K562 (cell line): ENCODE measurements around the gene VPS11. TPM values are rescaled to one million over a fixed set of nuclear protein-coding genes. Genes with fewer than 3 reads are reported as not detected.

Source experiments
- ATF1 ChIP-seq, 2 experiments: fragments of 450-650 bp in 1 of 2; IDR thresholded peaks; 2 replicates each; pipeline ENCODE4 v1.6.1; 2016; ENCODE audit warnings: missing compliant biosample characterization in 1 of 2, missing genetic modification characterization in 1 of 2
- BRD4 ChIP-seq: fragments of 200-600 bp; sonication (generic); IDR thresholded peaks from 2 replicates; pipeline ENCODE4 v1.6.1; 2017; ENCODE audit warnings: inconsistent platforms
- GTF2A2 ChIP-seq: IDR thresholded peaks from 2 replicates; pipeline ENCODE4 v1.6.1; 2016; ENCODE audit warnings: mild to moderate bottlenecking, missing genetic modification characterization, missing compliant biosample characterization
- NFRKB ChIP-seq: fragments of 450-650 bp; IDR thresholded peaks from 2 replicates; pipeline ENCODE4 v1.6.1; 2016; ENCODE audit warnings: low read depth
- RBM14 ChIP-seq: fragments of 200-400 bp; formaldehyde crosslinking; IDR thresholded peaks from 2 replicates; pipeline ENCODE4 v1.6.1; 2018; ENCODE audit warnings: low read depth, mild to moderate bottlenecking, low read length, moderate library complexity, borderline replicate concordance; ENCODE audit not compliant: insufficient read depth
- SP1 ChIP-seq: sonication (generic); formaldehyde crosslinking; IDR thresholded peaks from 2 replicates; pipeline ENCODE4 v1.8.1; 2022; ENCODE audit warnings: mild to moderate bottlenecking, missing genetic modification reagents
- polyA plus RNA-seq, 8 experiments: library from polyadenylated mRNA; depleted of rRNA in 4 of 8; stranded (reverse) in 5 of 8; unstranded in 3 of 8; fragments of >200 nt; fragmentation: Nextera tagmentation in 2 of 8; fragmentation: Illumina TruSeq in 1 of 8; extraction: Ambion mirVana in 2 of 8; extraction: Trizol in 1 of 8; gene quantifications; 2 replicates each; pipeline versions ENCODE4 v1.2.1 to v1.2.3, GENCODE V29; 2011 to 2014; ENCODE audit warnings: inconsistent platforms in 1 of 8, missing spikeins in 1 of 8
- total RNA-seq, 7 experiments: library from RNA; depleted of rRNA in 6 of 7; stranded (reverse); fragments of >200 nt in 6 of 7; fragmentation: Illumina TruSeq in 2 of 7; extraction: Trizol in 2 of 7; gene quantifications; 2 replicates each; pipeline versions ENCODE4 v1.2.1 to v1.2.3, GENCODE V29; 2011 to 2021; ENCODE audit warnings: low replicate concordance in 1 of 7
- TF ChIP-seq, protein P1 (sequence below): fragments of 250-450 bp; sonication (Bioruptor Pico); IDR thresholded peaks from 2 replicates; pipeline ENCODE4 v1.8.0; 2022; ENCODE audit warnings: moderate library complexity, mild to moderate bottlenecking, inconsistent platforms
- TF ChIP-seq, protein P2 (sequence below): fragments of 450-650 bp; formaldehyde crosslinking; IDR thresholded peaks from 2 replicates; pipeline ENCODE4 v1.4.0; 2020; ENCODE audit warnings: mild to moderate bottlenecking, moderate library complexity
- TF ChIP-seq, protein P3 (sequence below), 2 experiments: fragments of 450-650 bp in 1 of 2; sonication (generic) in 1 of 2; formaldehyde crosslinking; conservative IDR thresholded peaks; 2 replicates each; pipeline versions ENCODE4 v1.4.0 to v1.8.1; 2020 to 2022; ENCODE audit warnings: mild to moderate bottlenecking in 1 of 2, missing genetic modification reagents in 1 of 2
- TF ChIP-seq, protein P4 (sequence below), 2 experiments: fragments of 450-650 bp in 1 of 2; sonication (generic) in 1 of 2; formaldehyde crosslinking in 1 of 2; IDR thresholded peaks; 2 replicates each; pipeline versions ENCODE4 v1.7.1 to v1.9.0; 2016 to 2022; ENCODE audit warnings: inconsistent platforms in 1 of 2, mild to moderate bottlenecking in 1 of 2, missing genetic modification reagents in 1 of 2

The VPS11 gene
- total and polyA plus RNA-seq, 9 of the 15 experiments (the other 6 are each of a cell fraction or from before 2014, with no cell fraction given), result 14.1 to 35.5 (median 27.5) TPM

DNA sequence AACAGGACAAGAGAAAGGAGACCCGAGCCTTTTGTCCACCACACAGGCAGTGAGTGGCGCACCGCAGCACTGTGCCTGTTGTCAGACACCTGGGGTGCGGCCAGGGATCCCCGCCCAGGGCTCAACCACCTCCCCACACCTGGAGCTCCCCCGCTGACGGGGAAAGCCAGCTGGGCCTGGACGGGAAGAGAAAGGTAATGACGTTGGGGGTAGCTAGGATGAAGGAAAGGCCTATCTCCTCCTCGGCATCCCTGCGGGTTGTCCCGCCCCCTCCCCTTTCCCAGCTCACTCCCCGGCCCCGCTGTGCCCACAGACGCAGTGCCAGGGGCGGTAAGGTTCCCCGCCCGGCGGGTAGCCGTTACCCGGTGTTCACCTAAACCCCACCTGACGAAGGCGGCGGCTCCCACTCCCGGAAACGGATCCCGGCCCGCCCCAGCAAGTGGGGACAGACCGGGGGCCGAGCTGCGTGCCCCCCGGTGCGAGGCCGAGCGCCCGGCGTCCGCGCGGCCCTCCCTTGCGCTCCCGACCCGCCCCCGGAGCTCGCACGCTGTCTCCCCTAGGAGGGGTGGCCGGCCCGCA is 11.1 kb upstream of the VPS11 start (continued):
- TF ChIP-seq BRD4, result no peak
- TF ChIP-seq NFRKB, result peak; percentile 26; the same call in 1 of the 2 replicates
- TF ChIP-seq, protein P1, sequence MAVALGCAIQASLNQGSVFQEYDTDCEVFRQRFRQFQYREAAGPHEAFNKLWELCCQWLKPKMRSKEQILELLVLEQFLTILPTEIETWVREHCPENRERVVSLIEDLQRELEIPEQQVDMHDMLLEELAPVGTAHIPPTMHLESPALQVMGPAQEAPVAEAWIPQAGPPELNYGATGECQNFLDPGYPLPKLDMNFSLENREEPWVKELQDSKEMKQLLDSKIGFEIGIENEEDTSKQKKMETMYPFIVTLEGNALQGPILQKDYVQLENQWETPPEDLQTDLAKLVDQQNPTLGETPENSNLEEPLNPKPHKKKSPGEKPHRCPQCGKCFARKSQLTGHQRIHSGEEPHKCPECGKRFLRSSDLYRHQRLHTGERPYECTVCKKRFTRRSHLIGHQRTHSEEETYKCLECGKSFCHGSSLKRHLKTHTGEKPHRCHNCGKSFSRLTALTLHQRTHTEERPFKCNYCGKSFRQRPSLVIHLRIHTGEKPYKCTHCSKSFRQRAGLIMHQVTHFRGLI (CRISPR knock-in tag), result no peak
- TF ChIP-seq, protein P2, sequence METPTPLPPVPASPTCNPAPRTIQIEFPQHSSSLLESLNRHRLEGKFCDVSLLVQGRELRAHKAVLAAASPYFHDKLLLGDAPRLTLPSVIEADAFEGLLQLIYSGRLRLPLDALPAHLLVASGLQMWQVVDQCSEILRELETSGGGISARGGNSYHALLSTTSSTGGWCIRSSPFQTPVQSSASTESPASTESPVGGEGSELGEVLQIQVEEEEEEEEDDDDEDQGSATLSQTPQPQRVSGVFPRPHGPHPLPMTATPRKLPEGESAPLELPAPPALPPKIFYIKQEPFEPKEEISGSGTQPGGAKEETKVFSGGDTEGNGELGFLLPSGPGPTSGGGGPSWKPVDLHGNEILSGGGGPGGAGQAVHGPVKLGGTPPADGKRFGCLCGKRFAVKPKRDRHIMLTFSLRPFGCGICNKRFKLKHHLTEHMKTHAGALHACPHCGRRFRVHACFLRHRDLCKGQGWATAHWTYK (CRISPR knock-in tag), result peak; percentile 84
- TF ChIP-seq, protein P3, sequence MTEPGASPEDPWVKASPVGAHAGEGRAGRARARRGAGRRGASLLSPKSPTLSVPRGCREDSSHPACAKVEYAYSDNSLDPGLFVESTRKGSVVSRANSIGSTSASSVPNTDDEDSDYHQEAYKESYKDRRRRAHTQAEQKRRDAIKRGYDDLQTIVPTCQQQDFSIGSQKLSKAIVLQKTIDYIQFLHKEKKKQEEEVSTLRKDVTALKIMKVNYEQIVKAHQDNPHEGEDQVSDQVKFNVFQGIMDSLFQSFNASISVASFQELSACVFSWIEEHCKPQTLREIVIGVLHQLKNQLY (CRISPR knock-in tag; conservative IDR thresholded peaks at IDR 0.05), result 0 out of 4 replicates have a peak, but pooled peaks of 1 of the 2 experiments have one; percentile 27
- peak; percentile 50; the same call in 1 of the 2 replicates for TF ChIP-seq SP1 (CRISPR knock-in tag)
- no peak for TF ChIP-seq ATF1 (CRISPR knock-in tag; IDR thresholded peaks at IDR 0.05)
- TF ChIP-seq ATF1 (tag; IDR thresholded peaks at IDR 0.05), result no peak
- peak; percentile 98; the same call in 1 of the 2 replicates for TF ChIP-seq RBM14
- TF ChIP-seq, protein P4, sequence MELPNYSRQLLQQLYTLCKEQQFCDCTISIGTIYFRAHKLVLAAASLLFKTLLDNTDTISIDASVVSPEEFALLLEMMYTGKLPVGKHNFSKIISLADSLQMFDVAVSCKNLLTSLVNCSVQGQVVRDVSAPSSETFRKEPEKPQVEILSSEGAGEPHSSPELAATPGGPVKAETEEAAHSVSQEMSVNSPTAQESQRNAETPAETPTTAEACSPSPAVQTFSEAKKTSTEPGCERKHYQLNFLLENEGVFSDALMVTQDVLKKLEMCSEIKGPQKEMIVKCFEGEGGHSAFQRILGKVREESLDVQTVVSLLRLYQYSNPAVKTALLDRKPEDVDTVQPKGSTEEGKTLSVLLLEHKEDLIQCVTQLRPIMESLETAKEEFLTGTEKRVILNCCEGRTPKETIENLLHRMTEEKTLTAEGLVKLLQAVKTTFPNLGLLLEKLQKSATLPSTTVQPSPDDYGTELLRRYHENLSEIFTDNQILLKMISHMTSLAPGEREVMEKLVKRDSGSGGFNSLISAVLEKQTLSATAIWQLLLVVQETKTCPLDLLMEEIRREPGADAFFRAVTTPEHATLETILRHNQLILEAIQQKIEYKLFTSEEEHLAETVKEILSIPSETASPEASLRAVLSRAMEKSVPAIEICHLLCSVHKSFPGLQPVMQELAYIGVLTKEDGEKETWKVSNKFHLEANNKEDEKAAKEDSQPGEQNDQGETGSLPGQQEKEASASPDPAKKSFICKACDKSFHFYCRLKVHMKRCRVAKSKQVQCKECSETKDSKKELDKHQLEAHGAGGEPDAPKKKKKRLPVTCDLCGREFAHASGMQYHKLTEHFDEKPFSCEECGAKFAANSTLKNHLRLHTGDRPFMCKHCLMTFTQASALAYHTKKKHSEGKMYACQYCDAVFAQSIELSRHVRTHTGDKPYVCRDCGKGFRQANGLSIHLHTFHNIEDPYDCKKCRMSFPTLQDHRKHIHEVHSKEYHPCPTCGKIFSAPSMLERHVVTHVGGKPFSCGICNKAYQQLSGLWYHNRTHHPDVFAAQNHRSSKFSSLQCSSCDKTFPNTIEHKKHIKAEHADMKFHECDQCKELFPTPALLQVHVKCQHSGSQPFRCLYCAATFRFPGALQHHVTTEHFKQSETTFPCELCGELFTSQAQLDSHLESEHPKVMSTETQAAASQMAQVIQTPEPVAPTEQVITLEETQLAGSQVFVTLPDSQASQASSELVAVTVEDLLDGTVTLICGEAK (IDR thresholded peaks at IDR 0.05), result 0 out of 2 replicates have a peak, but pooled peaks have one; percentile 40
- TF ChIP-seq, protein P4 (CRISPR knock-in tag; IDR thresholded peaks at IDR 0.05), result no peak
- TF ChIP-seq GTF2A2 (tag), result 0 out of 2 replicates have a peak, but pooled peaks have one; percentile 25
